Fibroblast of lung (primary cell): ENCODE measurements around the gene DSCAML1.

Source experiments
- EZH2 ChIP-seq: IDR thresholded peaks from 2 replicates; pipeline ENCODE4 v1.5.1; 2012; ENCODE audit warnings: low read length, control low read depth, mild to moderate bottlenecking; ENCODE audit errors: missing control alignments
- TF ChIP-seq, protein P1 (sequence below), 2 donors: IDR thresholded peaks in 1 of 2; conservative IDR thresholded peaks in 1 of 2; 1 replicate in 1 of 2; 2 replicates in 1 of 2; pipeline ENCODE4 v1.5.1; 2011 to 2012; ENCODE audit warnings: low read length in 2 of 2, control low read depth in 1 of 2, inconsistent platforms in 1 of 2, low read depth in 1 of 2, mild to moderate bottlenecking in 1 of 2

DNA sequence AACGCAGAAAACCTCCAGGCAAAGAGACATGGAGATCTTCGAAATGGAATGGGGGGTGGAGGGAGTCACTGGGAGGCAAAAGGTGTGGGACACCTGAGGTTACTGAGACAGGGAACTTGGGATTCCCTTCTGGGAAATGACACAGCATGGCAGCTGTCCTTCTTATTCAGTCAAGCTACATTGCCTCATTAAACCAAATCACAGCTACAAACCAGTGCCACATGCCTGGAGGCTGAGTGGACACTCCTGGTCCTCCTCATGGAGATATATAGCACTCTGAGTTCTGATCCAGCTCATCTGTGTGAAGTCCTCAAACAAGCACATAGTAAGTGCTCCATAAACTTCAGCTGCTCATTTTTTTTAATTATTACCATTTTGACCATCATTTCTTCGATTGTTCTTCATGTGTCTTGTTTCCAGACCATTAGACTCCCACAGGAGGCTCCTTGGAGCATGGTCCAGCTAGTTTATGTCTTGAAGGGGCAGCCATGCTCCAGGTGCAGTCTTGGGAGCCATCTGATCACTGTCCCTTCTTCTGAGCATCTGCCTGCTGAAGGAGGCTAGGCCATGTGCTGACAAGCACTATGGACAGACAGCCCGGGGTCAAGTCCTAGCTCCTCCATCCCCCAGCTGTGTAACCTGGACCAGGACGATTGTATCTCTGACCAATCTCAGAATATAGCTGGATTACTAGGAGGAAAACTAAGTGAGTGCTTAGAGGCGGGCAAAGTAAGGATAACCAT, 37.2 kb upstream of the DSCAML1 start:
- TF ChIP-seq, protein P1, sequence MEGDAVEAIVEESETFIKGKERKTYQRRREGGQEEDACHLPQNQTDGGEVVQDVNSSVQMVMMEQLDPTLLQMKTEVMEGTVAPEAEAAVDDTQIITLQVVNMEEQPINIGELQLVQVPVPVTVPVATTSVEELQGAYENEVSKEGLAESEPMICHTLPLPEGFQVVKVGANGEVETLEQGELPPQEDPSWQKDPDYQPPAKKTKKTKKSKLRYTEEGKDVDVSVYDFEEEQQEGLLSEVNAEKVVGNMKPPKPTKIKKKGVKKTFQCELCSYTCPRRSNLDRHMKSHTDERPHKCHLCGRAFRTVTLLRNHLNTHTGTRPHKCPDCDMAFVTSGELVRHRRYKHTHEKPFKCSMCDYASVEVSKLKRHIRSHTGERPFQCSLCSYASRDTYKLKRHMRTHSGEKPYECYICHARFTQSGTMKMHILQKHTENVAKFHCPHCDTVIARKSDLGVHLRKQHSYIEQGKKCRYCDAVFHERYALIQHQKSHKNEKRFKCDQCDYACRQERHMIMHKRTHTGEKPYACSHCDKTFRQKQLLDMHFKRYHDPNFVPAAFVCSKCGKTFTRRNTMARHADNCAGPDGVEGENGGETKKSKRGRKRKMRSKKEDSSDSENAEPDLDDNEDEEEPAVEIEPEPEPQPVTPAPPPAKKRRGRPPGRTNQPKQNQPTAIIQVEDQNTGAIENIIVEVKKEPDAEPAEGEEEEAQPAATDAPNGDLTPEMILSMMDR (conservative IDR thresholded peaks at IDR 0.05 in 1 of 2, IDR thresholded peaks at IDR 0.05 in 1 of 2; ENCODE audit: low read depth in 1 of 2, low read length in 2 of 2): no peak
- no peak for TF ChIP-seq EZH2
